ENCODE data around the gene MPPED1. TPM values are rescaled to one million over a fixed set of nuclear protein-coding genes. Genes with fewer than 3 reads are reported as not detected.

Gene MPPED1
- total RNA-seq, 1 experiment from 2014 or later: not detected

DNA sequence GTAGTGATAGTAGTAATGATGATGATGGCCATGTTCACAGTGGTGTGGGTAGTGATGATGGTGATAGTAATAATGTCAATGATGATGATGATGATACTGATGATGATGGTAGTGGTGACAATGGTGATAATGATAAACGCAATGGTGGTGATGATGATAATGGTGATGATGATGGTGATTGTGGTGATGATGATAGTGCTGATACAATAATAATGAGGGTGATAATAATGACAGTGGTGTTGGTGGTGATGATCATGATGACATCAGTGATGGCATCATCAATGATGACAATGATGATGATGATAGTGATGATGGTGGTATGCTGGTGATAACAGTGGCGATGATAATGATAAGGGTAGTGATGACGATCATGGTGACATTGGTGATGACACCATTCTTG, 92.3 kb downstream of the MPPED1 start:
- Histone ChIP-seq H3K36me3 (ENCODE audit: insufficient read depth, low read length, poor library complexity, severe bottlenecking) (no peaks in the 10 kb centered on the region), H3K4me1 (ENCODE audit: insufficient read depth, low read length, poor library complexity, severe bottlenecking) (no peaks in the 10 kb centered on the region), H3K4me3 (ENCODE audit: low read depth, low read length, poor library complexity, severe bottlenecking) (no peak overlapping the region), H3K27ac (ENCODE audit: low read depth, low read length, poor library complexity, severe bottlenecking) (no peak overlapping the region), H3K27me3 (replicated peaks; ENCODE audit: insufficient read depth, low read depth, low read length, poor library complexity) (no peaks in the 10 kb centered on the region), H3K9me3 (ENCODE audit: low read depth, low read length, poor library complexity, severe bottlenecking) (no peaks in the 10 kb centered on the region)
- BruUV-seq (replicated peaks): no TSS peak
- intact Hi-C loops (cut with micrococcal nuclease; ENCODE audit: unreplicated experiment): no loop called here
- DNase-seq (ENCODE audit: low spot score): no peak
- POLR2A ChIA-PET (ENCODE audit: low non-redundant PET): no interaction called here
- TF ChIP-seq, protein P1, sequence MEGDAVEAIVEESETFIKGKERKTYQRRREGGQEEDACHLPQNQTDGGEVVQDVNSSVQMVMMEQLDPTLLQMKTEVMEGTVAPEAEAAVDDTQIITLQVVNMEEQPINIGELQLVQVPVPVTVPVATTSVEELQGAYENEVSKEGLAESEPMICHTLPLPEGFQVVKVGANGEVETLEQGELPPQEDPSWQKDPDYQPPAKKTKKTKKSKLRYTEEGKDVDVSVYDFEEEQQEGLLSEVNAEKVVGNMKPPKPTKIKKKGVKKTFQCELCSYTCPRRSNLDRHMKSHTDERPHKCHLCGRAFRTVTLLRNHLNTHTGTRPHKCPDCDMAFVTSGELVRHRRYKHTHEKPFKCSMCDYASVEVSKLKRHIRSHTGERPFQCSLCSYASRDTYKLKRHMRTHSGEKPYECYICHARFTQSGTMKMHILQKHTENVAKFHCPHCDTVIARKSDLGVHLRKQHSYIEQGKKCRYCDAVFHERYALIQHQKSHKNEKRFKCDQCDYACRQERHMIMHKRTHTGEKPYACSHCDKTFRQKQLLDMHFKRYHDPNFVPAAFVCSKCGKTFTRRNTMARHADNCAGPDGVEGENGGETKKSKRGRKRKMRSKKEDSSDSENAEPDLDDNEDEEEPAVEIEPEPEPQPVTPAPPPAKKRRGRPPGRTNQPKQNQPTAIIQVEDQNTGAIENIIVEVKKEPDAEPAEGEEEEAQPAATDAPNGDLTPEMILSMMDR (conservative IDR thresholded peaks at IDR 0.05; ENCODE audit: low read depth, low read length): no peak
- no peak for TF ChIP-seq EZH2 (IDR thresholded peaks at IDR 0.05; ENCODE audit: borderline replicate concordance, low read depth, low read length, poor library complexity, severe bottlenecking)
- CTCF ChIA-PET: no interaction called here

DNA sequence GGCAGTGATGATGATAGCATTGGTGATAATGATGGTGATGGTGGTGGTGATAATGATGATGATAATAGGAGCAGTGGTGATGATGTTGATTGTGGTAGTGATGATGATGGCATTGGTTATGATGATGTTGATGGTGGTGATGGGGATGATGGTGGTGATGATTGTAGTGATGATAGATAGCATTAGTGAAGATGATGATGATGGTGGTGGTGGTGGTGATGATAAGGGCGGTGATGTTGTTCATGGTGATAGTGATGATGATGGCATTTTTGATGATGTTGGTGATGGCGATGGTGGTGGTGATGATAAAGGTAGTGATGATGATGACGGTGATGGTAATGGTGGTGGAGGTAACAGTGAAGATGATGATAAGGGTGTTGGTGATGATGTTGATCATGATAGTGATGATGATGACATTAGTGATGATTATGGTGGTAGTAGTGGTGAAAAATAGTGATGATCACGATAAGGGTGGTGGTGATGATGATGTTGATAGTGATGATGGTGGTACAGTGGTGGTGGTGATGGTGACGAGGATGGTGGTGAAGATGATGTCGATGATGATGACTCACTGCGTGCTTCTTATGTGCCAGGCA, 93.0 kb downstream of the MPPED1 start:
- DNase-seq (ENCODE audit: low spot score): no peak
- Histone ChIP-seq H3K4me1 (ENCODE audit: insufficient read depth, low read length, poor library complexity, severe bottlenecking) (no peaks in the 10 kb centered on the region), H3K27ac (ENCODE audit: low read depth, low read length, poor library complexity, severe bottlenecking) (no peak overlapping the region), H3K27me3 (replicated peaks; ENCODE audit: insufficient read depth, low read depth, low read length, poor library complexity) (no peaks in the 10 kb centered on the region), H3K4me3 (ENCODE audit: low read depth, low read length, poor library complexity, severe bottlenecking) (no peak overlapping the region), H3K36me3 (ENCODE audit: insufficient read depth, low read length, poor library complexity, severe bottlenecking) (no peaks in the 10 kb centered on the region), H3K9me3 (ENCODE audit: low read depth, low read length, poor library complexity, severe bottlenecking) (no peaks in the 10 kb centered on the region)
- intact Hi-C loops (cut with micrococcal nuclease; ENCODE audit: unreplicated experiment): no loop called here
- CTCF ChIA-PET: no interaction called here
- BruUV-seq (replicated peaks): no TSS peak
- POLR2A ChIA-PET (ENCODE audit: low non-redundant PET): no interaction called here
- no peak for TF ChIP-seq EZH2 (IDR thresholded peaks at IDR 0.05; ENCODE audit: borderline replicate concordance, low read depth, low read length, poor library complexity, severe bottlenecking)
- TF ChIP-seq, protein P1 (conservative IDR thresholded peaks at IDR 0.05; ENCODE audit: low read depth, low read length): no peak

DNA sequence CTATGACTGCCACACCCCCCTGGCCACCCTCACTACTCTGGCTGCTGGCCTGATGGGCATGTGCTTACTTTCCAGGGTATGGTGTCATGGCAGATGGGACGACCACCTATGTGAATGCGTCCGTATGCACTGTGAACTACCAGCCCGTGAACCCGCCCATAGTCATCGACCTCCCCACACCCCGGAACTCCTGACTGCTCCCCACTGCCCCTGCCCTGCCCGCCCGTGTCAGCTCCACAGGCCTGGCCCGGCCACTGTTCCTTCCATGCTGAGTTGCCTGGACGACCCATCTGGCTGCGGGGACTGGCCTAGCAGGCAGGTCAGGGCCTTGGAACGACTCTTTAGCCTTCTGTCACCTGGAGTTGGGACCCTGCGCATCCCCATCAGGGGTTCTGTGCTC, 93.6 kb downstream of the MPPED1 start:
- TF ChIP-seq, protein P1 (conservative IDR thresholded peaks at IDR 0.05; ENCODE audit: low read depth, low read length): no peak
- no peak for TF ChIP-seq EZH2 (IDR thresholded peaks at IDR 0.05; ENCODE audit: borderline replicate concordance, low read depth, low read length, poor library complexity, severe bottlenecking)
- Histone ChIP-seq H3K36me3 (ENCODE audit: insufficient read depth, low read length, poor library complexity, severe bottlenecking) (no peaks in the 10 kb centered on the region), H3K27me3 (replicated peaks; ENCODE audit: insufficient read depth, low read depth, low read length, poor library complexity) (no peaks in the 10 kb centered on the region), H3K4me1 (ENCODE audit: insufficient read depth, low read length, poor library complexity, severe bottlenecking) (no peaks in the 10 kb centered on the region), H3K27ac (ENCODE audit: low read depth, low read length, poor library complexity, severe bottlenecking) (no peak overlapping the region), H3K9me3 (ENCODE audit: low read depth, low read length, poor library complexity, severe bottlenecking) (no peaks in the 10 kb centered on the region), H3K4me3 (ENCODE audit: low read depth, low read length, poor library complexity, severe bottlenecking) (no peak overlapping the region)
- intact Hi-C loops (cut with micrococcal nuclease; ENCODE audit: unreplicated experiment): no loop called here
- no peak for DNase-seq (ENCODE audit: low spot score)
- ChIA-PET CTCF (no interaction called here), POLR2A (ENCODE audit: low non-redundant PET) (no interaction called here)
- BruUV-seq (replicated peaks): no TSS peak

Measured in A673 (cell line).